ENCODE measurements around the gene TBC1D20. TPM values are rescaled to one million over a fixed set of nuclear protein-coding genes. Genes with fewer than 3 reads are reported as not detected.

Gene TBC1D20
- total and polyA plus RNA-seq, 2 experiments from 2014 or later = 4.8 to 15.0 TPM

DNA sequence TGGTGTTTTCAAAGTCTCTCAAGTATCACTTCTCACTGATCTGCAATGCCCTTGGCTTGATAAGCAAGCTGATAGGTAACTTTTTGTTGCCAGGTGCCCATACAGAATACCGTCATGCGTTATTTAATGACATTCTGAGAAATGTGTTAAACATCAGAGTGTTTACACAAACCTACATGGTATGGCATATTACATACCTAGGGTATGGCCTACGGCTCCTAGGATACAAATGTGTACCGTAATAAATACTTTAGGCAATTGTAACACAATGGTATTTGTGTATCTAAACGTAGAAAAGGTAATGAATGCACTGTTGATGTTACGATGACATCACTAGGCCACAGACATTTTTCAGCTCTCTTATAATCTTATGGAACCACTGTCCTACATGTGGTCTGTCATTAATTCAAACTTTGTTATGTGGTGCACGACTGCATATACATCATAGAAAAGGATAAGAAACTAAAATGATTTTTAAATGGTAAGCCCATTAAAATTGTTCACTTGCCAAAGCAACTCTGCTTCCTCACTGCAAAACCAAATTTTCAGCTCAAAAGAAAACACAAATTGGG lies 45.5 kb upstream of the TBC1D20 start:
- Mint-ChIP-seq H3K4me1 (no peaks in the 10 kb centered on the region), H3K9me3 (no peaks in the 10 kb centered on the region), H3K27me3 (ENCODE audit: insufficient read depth, low read depth, poor library complexity) (peaks cover under 1% of the 10 kb centered on the region), H3K36me3 (ENCODE audit: low read depth) (peaks cover 66% of the 10 kb centered on the region), H3K4me3 (no peak overlapping the region), H3K27ac (no peak overlapping the region)
- H3K36me3 ChIP-seq (ENCODE audit: insufficient read depth) = peaks cover 51% of the 10 kb centered on the region
- no peak overlapping the region for H2AFZ ChIP-seq
- H3F3A ChIP-seq (replicated peaks; ENCODE audit: low read depth) = peaks cover 5% of the 10 kb centered on the region; the same call in 1 of the 2 replicates
- H3K79me2 ChIP-seq (replicated peaks; ENCODE audit: insufficient read depth) = peaks cover 84% of the 10 kb centered on the region
- H3K4me2 ChIP-seq = no peak overlapping the region
- no peaks in the 10 kb centered on the region for H3K27me3 ChIP-seq (ENCODE audit: insufficient read depth)
- no peaks in the 10 kb centered on the region for H3K4me1 ChIP-seq (ENCODE audit: insufficient read depth)
- no peak for DNase-seq (ENCODE audit: low spot score)
- H3K9me2 ChIP-seq (ENCODE audit: insufficient read depth) = no peaks in the 10 kb centered on the region
- TF ChIP-seq EZH2phosphoT487 (IDR thresholded peaks at IDR 0.05; ENCODE audit: unreplicated experiment) (no peak), ZNF114 (CRISPR knock-in tag; IDR thresholded peaks at IDR 0.05) (no peak), EZH2 (IDR thresholded peaks at IDR 0.05; ENCODE audit: low read depth, unreplicated experiment) (no peak), ZNF331 (CRISPR knock-in tag; IDR thresholded peaks at IDR 0.05; ENCODE audit: low read depth) (no peak), POLR2AphosphoS5 (IDR thresholded peaks at IDR 0.05; ENCODE audit: low read depth) (no peak), NANOG (IDR thresholded peaks at IDR 0.05; ENCODE audit: borderline replicate concordance) (no peak), CREB1 (CRISPR knock-in tag; IDR thresholded peaks at IDR 0.05; ENCODE audit: low read depth) (no peak), STAT1 (IDR thresholded peaks at IDR 0.05; ENCODE audit: unreplicated experiment) (no peak), JUNB (IDR thresholded peaks at IDR 0.05; ENCODE audit: unreplicated experiment) (no peak)
- TF ChIP-seq, protein P1, sequence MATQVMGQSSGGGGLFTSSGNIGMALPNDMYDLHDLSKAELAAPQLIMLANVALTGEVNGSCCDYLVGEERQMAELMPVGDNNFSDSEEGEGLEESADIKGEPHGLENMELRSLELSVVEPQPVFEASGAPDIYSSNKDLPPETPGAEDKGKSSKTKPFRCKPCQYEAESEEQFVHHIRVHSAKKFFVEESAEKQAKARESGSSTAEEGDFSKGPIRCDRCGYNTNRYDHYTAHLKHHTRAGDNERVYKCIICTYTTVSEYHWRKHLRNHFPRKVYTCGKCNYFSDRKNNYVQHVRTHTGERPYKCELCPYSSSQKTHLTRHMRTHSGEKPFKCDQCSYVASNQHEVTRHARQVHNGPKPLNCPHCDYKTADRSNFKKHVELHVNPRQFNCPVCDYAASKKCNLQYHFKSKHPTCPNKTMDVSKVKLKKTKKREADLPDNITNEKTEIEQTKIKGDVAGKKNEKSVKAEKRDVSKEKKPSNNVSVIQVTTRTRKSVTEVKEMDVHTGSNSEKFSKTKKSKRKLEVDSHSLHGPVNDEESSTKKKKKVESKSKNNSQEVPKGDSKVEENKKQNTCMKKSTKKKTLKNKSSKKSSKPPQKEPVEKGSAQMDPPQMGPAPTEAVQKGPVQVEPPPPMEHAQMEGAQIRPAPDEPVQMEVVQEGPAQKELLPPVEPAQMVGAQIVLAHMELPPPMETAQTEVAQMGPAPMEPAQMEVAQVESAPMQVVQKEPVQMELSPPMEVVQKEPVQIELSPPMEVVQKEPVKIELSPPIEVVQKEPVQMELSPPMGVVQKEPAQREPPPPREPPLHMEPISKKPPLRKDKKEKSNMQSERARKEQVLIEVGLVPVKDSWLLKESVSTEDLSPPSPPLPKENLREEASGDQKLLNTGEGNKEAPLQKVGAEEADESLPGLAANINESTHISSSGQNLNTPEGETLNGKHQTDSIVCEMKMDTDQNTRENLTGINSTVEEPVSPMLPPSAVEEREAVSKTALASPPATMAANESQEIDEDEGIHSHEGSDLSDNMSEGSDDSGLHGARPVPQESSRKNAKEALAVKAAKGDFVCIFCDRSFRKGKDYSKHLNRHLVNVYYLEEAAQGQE (IDR thresholded peaks at IDR 0.05; ENCODE audit: unreplicated experiment) = no peak
- TF ChIP-seq, protein P2, sequence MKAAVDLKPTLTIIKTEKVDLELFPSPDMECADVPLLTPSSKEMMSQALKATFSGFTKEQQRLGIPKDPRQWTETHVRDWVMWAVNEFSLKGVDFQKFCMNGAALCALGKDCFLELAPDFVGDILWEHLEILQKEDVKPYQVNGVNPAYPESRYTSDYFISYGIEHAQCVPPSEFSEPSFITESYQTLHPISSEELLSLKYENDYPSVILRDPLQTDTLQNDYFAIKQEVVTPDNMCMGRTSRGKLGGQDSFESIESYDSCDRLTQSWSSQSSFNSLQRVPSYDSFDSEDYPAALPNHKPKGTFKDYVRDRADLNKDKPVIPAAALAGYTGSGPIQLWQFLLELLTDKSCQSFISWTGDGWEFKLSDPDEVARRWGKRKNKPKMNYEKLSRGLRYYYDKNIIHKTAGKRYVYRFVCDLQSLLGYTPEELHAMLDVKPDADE (IDR thresholded peaks at IDR 0.05) = no peak
- TF ChIP-seq, protein P3, sequence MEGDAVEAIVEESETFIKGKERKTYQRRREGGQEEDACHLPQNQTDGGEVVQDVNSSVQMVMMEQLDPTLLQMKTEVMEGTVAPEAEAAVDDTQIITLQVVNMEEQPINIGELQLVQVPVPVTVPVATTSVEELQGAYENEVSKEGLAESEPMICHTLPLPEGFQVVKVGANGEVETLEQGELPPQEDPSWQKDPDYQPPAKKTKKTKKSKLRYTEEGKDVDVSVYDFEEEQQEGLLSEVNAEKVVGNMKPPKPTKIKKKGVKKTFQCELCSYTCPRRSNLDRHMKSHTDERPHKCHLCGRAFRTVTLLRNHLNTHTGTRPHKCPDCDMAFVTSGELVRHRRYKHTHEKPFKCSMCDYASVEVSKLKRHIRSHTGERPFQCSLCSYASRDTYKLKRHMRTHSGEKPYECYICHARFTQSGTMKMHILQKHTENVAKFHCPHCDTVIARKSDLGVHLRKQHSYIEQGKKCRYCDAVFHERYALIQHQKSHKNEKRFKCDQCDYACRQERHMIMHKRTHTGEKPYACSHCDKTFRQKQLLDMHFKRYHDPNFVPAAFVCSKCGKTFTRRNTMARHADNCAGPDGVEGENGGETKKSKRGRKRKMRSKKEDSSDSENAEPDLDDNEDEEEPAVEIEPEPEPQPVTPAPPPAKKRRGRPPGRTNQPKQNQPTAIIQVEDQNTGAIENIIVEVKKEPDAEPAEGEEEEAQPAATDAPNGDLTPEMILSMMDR (conservative IDR thresholded peaks at IDR 0.05; ENCODE audit: low read depth in 2 of 2) = no peak
- TF ChIP-seq, protein P4, sequence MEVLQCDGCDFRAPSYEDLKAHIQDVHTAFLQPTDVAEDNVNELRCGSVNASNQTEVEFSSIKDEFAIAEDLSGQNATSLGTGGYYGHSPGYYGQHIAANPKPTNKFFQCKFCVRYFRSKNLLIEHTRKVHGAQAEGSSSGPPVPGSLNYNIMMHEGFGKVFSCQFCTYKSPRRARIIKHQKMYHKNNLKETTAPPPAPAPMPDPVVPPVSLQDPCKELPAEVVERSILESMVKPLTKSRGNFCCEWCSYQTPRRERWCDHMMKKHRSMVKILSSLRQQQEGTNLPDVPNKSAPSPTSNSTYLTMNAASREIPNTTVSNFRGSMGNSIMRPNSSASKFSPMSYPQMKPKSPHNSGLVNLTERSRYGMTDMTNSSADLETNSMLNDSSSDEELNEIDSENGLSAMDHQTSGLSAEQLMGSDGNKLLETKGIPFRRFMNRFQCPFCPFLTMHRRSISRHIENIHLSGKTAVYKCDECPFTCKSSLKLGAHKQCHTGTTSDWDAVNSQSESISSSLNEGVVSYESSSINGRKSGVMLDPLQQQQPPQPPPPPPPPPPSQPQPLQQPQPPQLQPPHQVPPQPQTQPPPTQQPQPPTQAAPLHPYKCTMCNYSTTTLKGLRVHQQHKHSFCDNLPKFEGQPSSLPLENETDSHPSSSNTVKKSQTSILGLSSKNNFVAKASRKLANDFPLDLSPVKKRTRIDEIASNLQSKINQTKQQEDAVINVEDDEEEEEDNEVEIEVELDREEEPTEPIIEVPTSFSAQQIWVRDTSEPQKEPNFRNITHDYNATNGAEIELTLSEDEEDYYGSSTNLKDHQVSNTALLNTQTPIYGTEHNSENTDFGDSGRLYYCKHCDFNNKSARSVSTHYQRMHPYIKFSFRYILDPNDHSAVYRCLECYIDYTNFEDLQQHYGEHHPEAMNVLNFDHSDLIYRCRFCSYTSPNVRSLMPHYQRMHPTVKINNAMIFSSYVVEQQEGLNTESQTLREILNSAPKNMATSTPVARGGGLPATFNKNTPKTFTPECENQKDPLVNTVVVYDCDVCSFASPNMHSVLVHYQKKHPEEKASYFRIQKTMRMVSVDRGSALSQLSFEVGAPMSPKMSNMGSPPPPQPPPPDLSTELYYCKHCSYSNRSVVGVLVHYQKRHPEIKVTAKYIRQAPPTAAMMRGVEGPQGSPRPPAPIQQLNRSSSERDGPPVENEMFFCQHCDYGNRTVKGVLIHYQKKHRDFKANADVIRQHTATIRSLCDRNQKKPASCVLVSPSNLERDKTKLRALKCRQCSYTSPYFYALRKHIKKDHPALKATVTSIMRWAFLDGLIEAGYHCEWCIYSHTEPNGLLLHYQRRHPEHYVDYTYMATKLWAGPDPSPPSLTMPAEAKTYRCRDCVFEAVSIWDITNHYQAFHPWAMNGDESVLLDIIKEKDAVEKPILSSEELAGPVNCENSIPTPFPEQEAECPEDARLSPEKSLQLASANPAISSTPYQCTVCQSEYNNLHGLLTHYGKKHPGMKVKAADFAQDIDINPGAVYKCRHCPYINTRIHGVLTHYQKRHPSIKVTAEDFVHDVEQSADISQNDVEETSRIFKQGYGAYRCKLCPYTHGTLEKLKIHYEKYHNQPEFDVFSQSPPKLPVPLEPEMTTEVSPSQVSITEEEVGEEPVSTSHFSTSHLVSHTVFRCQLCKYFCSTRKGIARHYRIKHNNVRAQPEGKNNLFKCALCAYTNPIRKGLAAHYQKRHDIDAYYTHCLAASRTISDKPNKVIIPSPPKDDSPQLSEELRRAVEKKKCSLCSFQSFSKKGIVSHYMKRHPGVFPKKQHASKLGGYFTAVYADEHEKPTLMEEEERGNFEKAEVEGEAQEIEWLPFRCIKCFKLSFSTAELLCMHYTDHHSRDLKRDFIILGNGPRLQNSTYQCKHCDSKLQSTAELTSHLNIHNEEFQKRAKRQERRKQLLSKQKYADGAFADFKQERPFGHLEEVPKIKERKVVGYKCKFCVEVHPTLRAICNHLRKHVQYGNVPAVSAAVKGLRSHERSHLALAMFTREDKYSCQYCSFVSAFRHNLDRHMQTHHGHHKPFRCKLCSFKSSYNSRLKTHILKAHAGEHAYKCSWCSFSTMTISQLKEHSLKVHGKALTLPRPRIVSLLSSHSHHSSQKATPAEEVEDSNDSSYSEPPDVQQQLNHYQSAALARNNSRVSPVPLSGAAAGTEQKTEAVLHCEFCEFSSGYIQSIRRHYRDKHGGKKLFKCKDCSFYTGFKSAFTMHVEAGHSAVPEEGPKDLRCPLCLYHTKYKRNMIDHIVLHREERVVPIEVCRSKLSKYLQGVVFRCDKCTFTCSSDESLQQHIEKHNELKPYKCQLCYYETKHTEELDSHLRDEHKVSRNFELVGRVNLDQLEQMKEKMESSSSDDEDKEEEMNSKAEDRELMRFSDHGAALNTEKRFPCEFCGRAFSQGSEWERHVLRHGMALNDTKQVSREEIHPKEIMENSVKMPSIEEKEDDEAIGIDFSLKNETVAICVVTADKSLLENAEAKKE (CRISPR knock-in tag; IDR thresholded peaks at IDR 0.05) = no peak
- H3K27ac ChIP-seq (ENCODE audit: low read depth) = no peak overlapping the region
- no peak overlapping the region for H3K4me3 ChIP-seq
- peaks cover 58% of the 10 kb centered on the region for H4K20me1 ChIP-seq (replicated peaks; ENCODE audit: insufficient read depth)
- no peak for ATAC-seq

All from GM23338 (cell line).